Measurements from ENCODE around the gene SYTL5.

Gene SYTL5

GRCh38 chrX:38041237-38041636 is 34.9 kb downstream of the SYTL5 start:
- no peak overlapping the region for H3K18ac ChIP-seq (ENCODE audit: low read length)
- DNase-seq: no peak
- H3K23ac ChIP-seq (ENCODE audit: low read length): no peak overlapping the region
- no peak overlapping the region for H4K8ac ChIP-seq (ENCODE audit: low read depth, low read length)
- no peaks in the 10 kb centered on the region for H3K9me3 ChIP-seq (ENCODE audit: insufficient read depth, low read depth, low read length)
- H3K9ac ChIP-seq (ENCODE audit: low read length): no peak overlapping the region
- H2AFZ ChIP-seq (ENCODE audit: insufficient read depth, low read length, poor library complexity): no peak overlapping the region
- no peaks in the 10 kb centered on the region for H3K79me2 ChIP-seq (ENCODE audit: control insufficient read depth, insufficient read depth, low read length, poor library complexity)
- H2BK12ac ChIP-seq (ENCODE audit: low read length): no peak overlapping the region
- no peak overlapping the region for H2AK5ac ChIP-seq (ENCODE audit: low read length)
- no peak overlapping the region for H4K91ac ChIP-seq (ENCODE audit: low read depth, low read length)
- H3K4me2 ChIP-seq (ENCODE audit: low read length): no peak overlapping the region
- H3K79me1 ChIP-seq (ENCODE audit: low read length): no peaks in the 10 kb centered on the region
- no CpG with 5 or more reads among the region's 3 CpGs for WGBS (ENCODE audit: extremely low coverage, insufficient coverage, insufficient read length)
- H4K12ac ChIP-seq (ENCODE audit: low read depth, low read length): no peak overlapping the region
- no peaks in the 10 kb centered on the region for H3K27me3 ChIP-seq (ENCODE audit: insufficient read depth, low read length)
- no peak overlapping the region for H2BK120ac ChIP-seq (ENCODE audit: insufficient read depth, low read length, poor library complexity)
- H3K4ac ChIP-seq (ENCODE audit: low read depth, low read length): no peak overlapping the region
- no peak overlapping the region for H3K4me3 ChIP-seq (ENCODE audit: low read depth, low read length)
- H3K36me3 ChIP-seq (ENCODE audit: control insufficient read depth in 1 of 2, insufficient read depth in 2 of 2, low read length in 2 of 2): no peaks in the 10 kb centered on the region
- H3K4me1 ChIP-seq (ENCODE audit: control insufficient read depth in 1 of 2, insufficient read depth in 2 of 2, low read length in 2 of 2): no peaks in the 10 kb centered on the region
- H2BK5ac ChIP-seq (ENCODE audit: low read depth, low read length, poor library complexity): no peak overlapping the region
- H3K14ac ChIP-seq (ENCODE audit: low read length): no peak overlapping the region
- H3K27ac ChIP-seq (ENCODE audit: low read depth, low read length): no peak overlapping the region

DNA sequence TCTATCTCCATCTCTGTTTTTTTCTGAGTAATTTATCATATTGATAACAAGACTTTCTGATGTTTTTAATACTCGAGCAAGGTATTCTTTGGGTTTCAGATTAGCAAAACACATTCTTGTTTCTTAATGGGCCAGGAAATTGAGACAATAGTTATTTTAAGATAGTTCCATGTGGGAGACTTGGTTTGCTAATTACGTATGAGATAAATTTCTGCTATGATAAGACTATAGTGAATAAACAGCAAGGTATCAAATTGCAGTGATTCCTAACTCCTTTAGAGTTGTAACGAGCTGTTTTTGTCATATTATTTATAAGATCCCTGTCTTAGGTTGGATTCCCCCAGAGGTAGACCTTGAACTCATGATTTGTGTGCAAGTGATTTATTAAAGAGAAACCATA is 38.3 kb downstream of the SYTL5 start:
- H2BK12ac ChIP-seq (ENCODE audit: low read length): no peak overlapping the region
- H2AK5ac ChIP-seq (ENCODE audit: low read length): no peak overlapping the region
- H3K79me2 ChIP-seq (ENCODE audit: control insufficient read depth, insufficient read depth, low read length, poor library complexity): no peaks in the 10 kb centered on the region
- H4K12ac ChIP-seq (ENCODE audit: low read depth, low read length): no peak overlapping the region
- H3K27ac ChIP-seq (ENCODE audit: low read depth, low read length): no peak overlapping the region
- no peaks in the 10 kb centered on the region for H3K79me1 ChIP-seq (ENCODE audit: low read length)
- no peak overlapping the region for H2BK120ac ChIP-seq (ENCODE audit: insufficient read depth, low read length, poor library complexity)
- no peak overlapping the region for H3K4me2 ChIP-seq (ENCODE audit: low read length)
- no peak for DNase-seq
- no peak overlapping the region for H3K14ac ChIP-seq (ENCODE audit: low read length)
- no peak overlapping the region for H3K4me3 ChIP-seq (ENCODE audit: low read depth, low read length)
- no peak overlapping the region for H3K9ac ChIP-seq (ENCODE audit: low read length)
- H4K91ac ChIP-seq (ENCODE audit: low read depth, low read length): no peak overlapping the region
- H3K9me3 ChIP-seq (ENCODE audit: insufficient read depth, low read depth, low read length): no peaks in the 10 kb centered on the region
- no peaks in the 10 kb centered on the region for H3K27me3 ChIP-seq (ENCODE audit: insufficient read depth, low read length)
- H3K23ac ChIP-seq (ENCODE audit: low read length): no peak overlapping the region
- no peaks in the 10 kb centered on the region for H3K36me3 ChIP-seq (ENCODE audit: control insufficient read depth in 1 of 2, insufficient read depth in 2 of 2, low read length in 2 of 2)
- H3K4me1 ChIP-seq (ENCODE audit: control insufficient read depth in 1 of 2, insufficient read depth in 2 of 2, low read length in 2 of 2): no peaks in the 10 kb centered on the region
- H3K18ac ChIP-seq (ENCODE audit: low read length): no peak overlapping the region
- H2AFZ ChIP-seq (ENCODE audit: insufficient read depth, low read length, poor library complexity): no peak overlapping the region
- H3K4ac ChIP-seq (ENCODE audit: low read depth, low read length): no peak overlapping the region
- no peak overlapping the region for H4K8ac ChIP-seq (ENCODE audit: low read depth, low read length)
- WGBS (ENCODE audit: extremely low coverage, insufficient coverage, insufficient read length): no CpG with 5 or more reads among the region's 3 CpGs
- no peak overlapping the region for H2BK5ac ChIP-seq (ENCODE audit: low read depth, low read length, poor library complexity)

GRCh38 chrX:38045538-38046096 is 39.3 kb downstream of the SYTL5 start:
- no peak overlapping the region for H3K14ac ChIP-seq (ENCODE audit: low read length)
- no peak overlapping the region for H3K23ac ChIP-seq (ENCODE audit: low read length)
- H3K4me3 ChIP-seq (ENCODE audit: low read depth, low read length): no peak overlapping the region
- no peak overlapping the region for H2BK12ac ChIP-seq (ENCODE audit: low read length)
- peak; percentile 34 to 66 for DNase-seq
- H3K36me3 ChIP-seq (ENCODE audit: control insufficient read depth in 1 of 2, insufficient read depth in 2 of 2, low read length in 2 of 2): no peaks in the 10 kb centered on the region
- H3K27ac ChIP-seq (ENCODE audit: low read depth, low read length): no peak overlapping the region
- no peaks in the 10 kb centered on the region for H3K79me1 ChIP-seq (ENCODE audit: low read length)
- no peaks in the 10 kb centered on the region for H3K9me3 ChIP-seq (ENCODE audit: insufficient read depth, low read depth, low read length)
- H3K27me3 ChIP-seq (ENCODE audit: insufficient read depth, low read length): no peaks in the 10 kb centered on the region
- H2BK120ac ChIP-seq (ENCODE audit: insufficient read depth, low read length, poor library complexity): no peak overlapping the region
- no CpG with 5 or more reads among the region's 3 CpGs for WGBS (ENCODE audit: extremely low coverage, insufficient coverage, insufficient read length)
- H2AFZ ChIP-seq (ENCODE audit: insufficient read depth, low read length, poor library complexity): no peak overlapping the region
- no peak overlapping the region for H4K91ac ChIP-seq (ENCODE audit: low read depth, low read length)
- H3K4me1 ChIP-seq (ENCODE audit: control insufficient read depth in 1 of 2, insufficient read depth in 2 of 2, low read length in 2 of 2): no peaks in the 10 kb centered on the region
- H3K79me2 ChIP-seq (ENCODE audit: control insufficient read depth, insufficient read depth, low read length, poor library complexity): no peaks in the 10 kb centered on the region
- H3K4me2 ChIP-seq (ENCODE audit: low read length): no peak overlapping the region
- no peak overlapping the region for H4K12ac ChIP-seq (ENCODE audit: low read depth, low read length)
- no peak overlapping the region for H3K4ac ChIP-seq (ENCODE audit: low read depth, low read length)
- no peak overlapping the region for H2BK5ac ChIP-seq (ENCODE audit: low read depth, low read length, poor library complexity)
- no peak overlapping the region for H3K18ac ChIP-seq (ENCODE audit: low read length)
- H4K8ac ChIP-seq (ENCODE audit: low read depth, low read length): no peak overlapping the region
- no peak overlapping the region for H2AK5ac ChIP-seq (ENCODE audit: low read length)
- H3K9ac ChIP-seq (ENCODE audit: low read length): no peak overlapping the region

DNA sequence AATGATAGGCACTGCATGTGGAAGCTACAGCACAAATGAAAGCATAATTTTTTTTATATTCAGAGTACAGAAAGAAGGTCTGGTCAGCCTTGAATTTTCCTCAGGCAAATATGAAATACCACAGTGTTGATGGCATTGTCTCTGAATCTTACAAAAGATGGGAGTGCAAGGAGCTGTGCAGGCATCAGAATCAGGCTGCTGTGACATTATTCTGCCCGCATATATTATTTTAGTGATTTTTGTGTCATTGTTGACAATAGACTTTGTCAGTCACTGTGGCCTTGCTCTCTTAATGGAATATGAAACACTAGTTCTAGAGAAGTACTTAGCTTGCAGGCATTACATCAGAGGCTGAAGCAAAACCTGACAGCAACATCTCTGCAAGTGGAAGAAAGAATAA is 42.5 kb downstream of the SYTL5 start:
- DNase-seq: no peak
- Histone ChIP-seq H4K12ac (ENCODE audit: low read depth, low read length) (no peak overlapping the region), H2BK12ac (ENCODE audit: low read length) (no peak overlapping the region), H3K4me2 (ENCODE audit: low read length) (no peak overlapping the region), H3K9ac (ENCODE audit: low read length) (no peak overlapping the region), H4K91ac (ENCODE audit: low read depth, low read length) (no peak overlapping the region), H3K79me1 (ENCODE audit: low read length) (no peaks in the 10 kb centered on the region), H4K8ac (ENCODE audit: low read depth, low read length) (no peak overlapping the region), H3K4me1 (ENCODE audit: control insufficient read depth in 1 of 2, insufficient read depth in 2 of 2, low read length in 2 of 2) (no peaks in the 10 kb centered on the region), H3K36me3 (ENCODE audit: control insufficient read depth in 1 of 2, insufficient read depth in 2 of 2, low read length in 2 of 2) (no peaks in the 10 kb centered on the region), H3K79me2 (ENCODE audit: control insufficient read depth, insufficient read depth, low read length, poor library complexity) (no peaks in the 10 kb centered on the region), H3K23ac (ENCODE audit: low read length) (no peak overlapping the region), H2BK120ac (ENCODE audit: insufficient read depth, low read length, poor library complexity) (no peak overlapping the region), H2AFZ (ENCODE audit: insufficient read depth, low read length, poor library complexity) (no peak overlapping the region), H3K27ac (ENCODE audit: low read depth, low read length) (no peak overlapping the region), H3K27me3 (ENCODE audit: insufficient read depth, low read length) (no peaks in the 10 kb centered on the region), H3K4ac (ENCODE audit: low read depth, low read length) (no peak overlapping the region), H3K4me3 (ENCODE audit: low read depth, low read length) (no peak overlapping the region), H2BK5ac (ENCODE audit: low read depth, low read length, poor library complexity) (no peak overlapping the region), H3K9me3 (ENCODE audit: insufficient read depth, low read depth, low read length) (no peaks in the 10 kb centered on the region), H3K18ac (ENCODE audit: low read length) (no peak overlapping the region), H2AK5ac (ENCODE audit: low read length) (no peak overlapping the region), H3K14ac (ENCODE audit: low read length) (no peak overlapping the region)
- no CpG with 5 or more reads among the region's 1 CpG for WGBS (ENCODE audit: extremely low coverage, insufficient coverage, insufficient read length)

Data from trophoblast cell (in vitro differentiated cells and primary cell).